HG03442 (cell line): ENCODE results near the gene BRD2.

Experiments
- ATAC-seq: cut with Tn5 transposase; IDR thresholded peaks from one replicate; pipeline ENCODE4 v1.9.1; 2021; ENCODE audit warnings: mild to moderate bottlenecking, moderate library complexity; ENCODE audit not compliant: unreplicated experiment

BRD2 gene

GRCh38 chr6:32984622-32985389, 16.4 kb downstream of the BRD2 start:
- ATAC-seq: no peak

DNA sequence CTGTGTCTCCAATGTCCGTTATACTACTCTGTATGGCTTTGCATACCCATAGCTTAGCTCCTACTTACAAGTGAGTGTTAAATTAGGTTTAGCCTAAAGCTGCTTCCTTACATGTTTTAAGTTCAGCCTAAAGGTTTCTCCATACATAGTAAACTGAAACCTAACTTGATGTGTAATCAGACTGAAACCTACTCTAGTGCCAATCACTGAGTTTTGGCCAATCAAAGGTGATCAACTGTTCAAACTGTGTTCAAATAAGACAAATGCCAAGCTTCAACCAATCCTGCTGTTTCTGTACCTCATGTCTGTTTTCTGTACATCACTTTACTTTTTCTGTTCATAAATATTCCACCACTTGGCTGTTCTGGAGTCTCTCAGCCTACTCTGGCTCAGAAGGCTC, 21.0 kb downstream of the BRD2 start:
- no peak for ATAC-seq

GRCh38 chr6:32991972-32992371, 23.6 kb downstream of the BRD2 start:
- ATAC-seq: no peak

DNA sequence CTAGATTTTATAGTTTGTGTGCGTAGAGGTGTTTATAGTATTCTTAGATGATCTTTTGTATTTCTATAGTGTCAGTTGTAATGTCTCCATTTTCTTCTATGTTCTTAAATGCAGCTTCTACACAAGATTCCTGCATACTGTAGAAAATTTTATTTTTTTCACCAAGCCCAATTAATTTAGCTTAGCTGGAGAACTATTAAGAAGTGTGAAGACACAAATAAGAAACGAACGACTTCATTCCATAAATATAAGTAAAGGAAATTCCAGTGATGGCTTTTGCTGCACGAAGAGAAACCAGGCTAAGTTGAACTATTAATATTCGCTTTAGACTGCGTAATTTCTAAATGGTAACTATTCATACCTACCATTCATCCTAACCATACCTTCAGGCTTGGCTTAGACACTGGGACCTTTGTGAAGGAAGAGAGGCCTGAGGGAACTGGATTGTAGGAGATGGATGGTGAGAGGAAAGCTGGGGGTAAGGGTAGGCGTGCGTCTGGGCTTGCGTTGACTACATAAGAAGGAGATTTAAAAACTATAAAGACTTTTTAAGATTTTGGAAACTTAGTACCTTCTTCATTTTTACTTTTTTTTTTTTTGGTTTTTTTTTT, 25.1 kb downstream of the BRD2 start:
- no peak for ATAC-seq

DNA sequence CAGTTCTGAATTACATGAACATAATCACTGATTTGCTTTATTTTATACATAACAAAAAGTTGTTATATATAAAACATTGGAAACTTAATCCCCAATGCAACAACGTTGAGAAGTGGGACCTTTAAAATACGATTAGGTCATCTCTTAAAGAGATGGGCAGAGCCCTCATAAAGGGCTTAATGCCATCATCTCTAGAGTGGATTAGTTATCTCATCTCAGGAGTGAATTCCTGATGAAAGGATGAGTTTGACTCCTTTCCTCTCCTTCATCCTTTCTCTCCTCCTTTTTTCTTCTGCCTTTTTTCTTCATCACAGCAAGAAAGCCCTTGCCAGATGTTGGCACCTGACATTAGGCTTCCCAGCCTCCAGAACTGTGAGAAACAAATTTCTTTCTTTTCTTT, 27.1 kb downstream of the BRD2 start:
- ATAC-seq: no peak

DNA sequence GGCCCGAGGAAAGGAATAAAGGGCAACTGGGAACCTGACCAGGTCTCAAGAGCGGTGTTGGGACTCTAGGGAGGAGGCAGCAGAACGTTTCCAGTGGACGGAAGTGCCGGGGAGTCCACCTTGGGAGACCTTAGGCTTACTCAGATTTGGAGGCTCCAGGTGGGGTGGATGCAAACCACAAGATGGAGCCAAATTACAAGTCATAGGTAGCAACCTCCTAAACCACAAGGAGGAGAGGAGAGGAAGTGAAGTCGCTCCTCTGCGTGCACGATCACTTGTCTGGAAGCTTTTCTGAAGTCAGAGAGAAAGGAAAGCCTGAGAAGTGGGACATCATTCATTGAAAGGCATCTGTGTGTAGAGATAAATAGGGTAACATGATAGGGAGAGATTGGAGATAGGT, 31.7 kb downstream of the BRD2 start:
- no peak for ATAC-seq

DNA sequence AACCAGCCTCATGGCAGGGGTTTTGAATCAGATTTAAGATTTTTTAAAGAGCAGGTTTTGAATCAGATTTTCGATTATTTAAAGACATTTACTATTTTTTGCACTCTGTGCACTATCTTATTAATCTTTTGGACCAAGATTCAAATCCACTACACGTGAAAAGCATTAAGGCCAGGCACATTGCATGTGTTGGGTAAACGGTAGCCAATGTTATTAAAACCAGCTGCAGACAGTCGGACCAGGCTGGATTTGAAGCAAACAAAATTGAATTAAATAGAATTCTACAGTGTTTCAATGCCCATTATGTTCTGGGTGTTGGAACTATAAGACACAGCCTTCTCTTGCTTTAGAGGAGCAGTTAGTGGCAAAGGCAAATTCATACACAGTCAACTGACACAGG, 33.3 kb downstream of the BRD2 start:
- no peak for ATAC-seq

- no peak for ATAC-seq
Observed at GRCh38 chr6:33004940-33005339, 36.5 kb downstream of the BRD2 start.

DNA sequence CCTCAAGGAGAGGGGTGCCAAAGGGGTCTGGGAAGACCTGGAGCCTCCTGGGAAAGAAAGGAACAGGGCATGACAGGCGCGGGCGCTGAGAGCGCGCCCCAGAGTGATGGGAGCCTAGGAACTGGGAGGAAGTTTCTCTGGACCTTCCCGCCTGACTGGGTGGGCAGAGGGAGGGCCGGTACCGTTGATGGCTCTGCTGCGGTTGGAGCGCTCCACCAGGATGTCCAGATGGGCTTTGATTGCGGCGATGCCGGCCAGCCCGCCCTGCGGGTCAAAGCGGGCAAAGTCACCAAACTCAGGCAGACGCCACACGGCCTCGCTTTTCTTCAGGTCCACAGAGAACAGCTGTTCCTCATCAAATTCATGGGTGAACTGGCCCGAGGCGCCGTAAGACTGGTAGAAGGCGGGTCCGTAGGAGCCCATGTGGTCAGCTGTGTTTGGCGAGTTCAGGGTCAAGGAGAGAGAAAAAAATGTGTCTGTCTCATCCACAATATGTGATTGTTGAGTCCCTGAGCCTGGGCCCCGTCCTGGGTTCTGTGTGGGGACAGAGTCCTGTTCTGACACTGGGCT, 39.5 kb downstream of the BRD2 start:
- ATAC-seq: no peak

DNA sequence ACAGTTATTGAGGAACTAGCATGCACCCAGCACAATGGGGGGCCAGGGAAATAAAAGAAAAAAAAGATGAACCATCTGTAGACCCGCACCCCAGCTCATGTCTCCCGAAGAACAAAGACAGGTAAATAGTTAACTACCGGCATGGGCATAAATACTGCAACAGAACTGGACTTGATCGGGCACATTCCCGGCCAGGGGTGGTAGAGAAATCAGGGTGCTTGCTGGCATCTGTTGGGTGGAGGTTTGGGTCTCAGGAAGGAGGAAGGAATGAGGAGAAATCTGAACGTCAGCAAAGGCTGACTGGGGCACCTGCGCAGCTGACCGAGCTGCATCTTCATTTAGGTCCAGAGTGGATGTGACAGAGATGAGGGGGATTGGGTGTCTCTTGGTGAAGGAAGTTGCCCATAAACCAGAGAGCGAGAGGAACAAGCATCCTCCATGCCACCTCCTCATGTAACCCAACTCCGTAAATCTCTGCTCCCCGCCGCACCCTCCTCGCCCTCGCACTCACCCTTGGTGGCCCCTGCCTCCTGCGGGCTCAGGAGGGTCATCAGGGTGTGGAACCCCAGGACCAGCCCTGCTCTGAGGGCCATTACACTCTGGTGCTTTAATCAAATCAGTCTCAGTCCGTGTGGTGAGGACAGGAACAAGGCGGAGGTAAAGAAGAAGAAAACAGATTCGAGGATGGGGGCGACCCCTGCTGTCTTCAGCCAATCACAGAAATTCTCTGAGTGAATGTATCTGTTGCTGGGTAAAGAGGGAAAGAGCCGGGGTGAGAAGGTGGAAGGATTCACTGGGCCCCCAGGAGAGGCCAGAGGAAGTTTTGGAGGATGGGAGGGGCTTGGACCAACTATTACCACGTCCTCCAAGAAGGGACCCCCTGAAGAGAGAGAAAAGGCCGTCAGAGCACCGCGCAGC, 40.8 kb downstream of the BRD2 start, which contains the start of gene HLA-DOA:
HLA-DOA (minus strand) TSS at position 648 of the 918 bp plus-strand sequence.
- peak; percentile 77 for ATAC-seq

DNA sequence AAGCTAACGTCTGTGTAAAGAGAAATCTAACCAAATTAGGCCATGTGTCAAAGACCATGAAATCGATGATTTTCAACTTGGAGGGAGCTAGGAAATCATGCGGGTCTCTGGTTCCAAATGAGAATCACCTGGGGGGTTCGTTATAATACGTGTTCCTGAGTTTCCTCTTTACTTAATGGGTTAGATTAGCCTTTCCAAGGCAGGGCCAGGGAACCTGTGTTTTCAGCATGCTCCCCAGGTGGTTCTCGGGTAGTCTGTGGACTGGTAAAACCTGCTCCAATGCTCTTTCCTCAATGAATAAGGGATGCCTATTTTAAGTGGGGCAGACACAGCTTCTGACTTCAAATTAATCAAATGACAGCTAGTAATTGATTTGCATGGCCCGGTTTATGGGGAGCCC, 42.0 kb downstream of the BRD2 start:
- ATAC-seq: no peak

- ATAC-seq: no peak
Observed at GRCh38 chr6:33013608-33014007, 45.2 kb downstream of the BRD2 start.

GRCh38 chr6:33014841-33015634, 46.6 kb downstream of the BRD2 start:
- ATAC-seq: no peak

DNA sequence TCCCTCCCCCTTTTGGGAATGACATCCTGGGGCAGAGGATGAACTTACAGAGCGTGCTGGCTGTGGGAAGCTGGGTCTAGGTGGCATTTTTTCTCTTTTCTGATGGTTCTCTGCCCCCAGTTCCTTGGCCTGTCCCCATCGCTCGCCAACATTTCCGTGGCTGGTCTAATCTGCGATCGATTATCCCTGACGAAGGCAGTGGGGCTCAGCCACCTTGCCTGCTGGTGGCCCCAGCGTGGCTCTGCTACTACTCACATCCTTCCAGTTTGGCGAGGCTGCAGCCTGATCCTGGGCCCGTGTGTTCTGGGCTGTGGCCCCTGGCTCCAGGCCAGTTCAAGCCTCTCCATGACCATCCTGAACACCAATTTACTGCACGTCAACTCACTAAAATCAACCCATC, 47.4 kb downstream of the BRD2 start:
- no peak for ATAC-seq

- ATAC-seq: no peak
Observed at GRCh38 chr6:33017018-33017417, 48.6 kb downstream of the BRD2 start.

DNA sequence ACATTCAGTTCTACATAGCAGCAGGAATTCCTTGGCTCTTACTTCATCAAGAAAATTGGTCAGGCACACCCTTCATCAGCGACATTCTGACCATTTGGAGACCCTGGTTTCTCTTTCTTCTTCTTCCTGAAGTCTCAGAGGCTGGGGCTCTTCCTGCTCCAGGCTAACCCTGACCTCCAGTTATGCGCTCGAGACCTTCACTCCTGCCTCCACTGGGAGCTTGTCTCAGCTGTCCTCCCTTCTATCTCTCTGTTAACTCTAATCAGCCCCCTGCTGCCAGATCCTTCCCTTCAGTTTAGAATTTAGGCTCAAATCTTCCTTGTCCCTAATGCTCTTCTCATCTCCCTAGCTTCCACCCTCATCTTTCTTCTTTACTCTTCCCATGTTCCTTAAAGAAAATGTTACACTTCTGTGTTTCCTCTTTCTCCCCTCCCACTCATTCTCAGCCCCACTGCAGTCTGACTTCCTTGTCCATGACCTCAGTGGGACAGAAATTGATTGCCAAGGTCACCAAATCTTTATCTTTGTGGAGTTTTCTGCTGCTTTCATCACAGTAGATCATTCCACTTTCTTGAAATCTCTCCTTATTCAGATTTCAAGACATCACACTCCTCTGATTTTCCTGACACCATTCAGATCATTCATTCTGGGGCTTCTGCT, 49.4 kb downstream of the BRD2 start:
- no peak for ATAC-seq

DNA sequence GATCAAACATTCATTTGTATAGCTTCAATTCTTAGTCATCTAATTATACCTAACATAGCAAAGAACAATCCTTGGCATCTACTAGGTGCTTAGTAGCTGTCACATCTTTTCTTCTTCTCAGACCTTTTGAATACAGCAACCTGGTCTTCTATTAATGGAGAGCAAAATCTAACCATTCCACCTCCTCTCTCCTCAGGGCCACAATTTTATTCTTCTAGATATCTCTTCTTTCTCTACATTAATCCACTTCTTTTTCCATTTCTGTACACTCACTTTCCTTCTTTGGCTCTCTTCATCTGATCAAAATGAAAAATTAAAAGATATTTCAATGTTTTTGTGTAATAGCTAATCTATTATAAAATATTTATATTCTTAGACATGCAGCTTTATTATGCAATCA, 50.0 kb downstream of the BRD2 start:
- no peak for ATAC-seq

GRCh38 chr6:33018904-33019303, 50.5 kb downstream of the BRD2 start:
- ATAC-seq: no peak

DNA sequence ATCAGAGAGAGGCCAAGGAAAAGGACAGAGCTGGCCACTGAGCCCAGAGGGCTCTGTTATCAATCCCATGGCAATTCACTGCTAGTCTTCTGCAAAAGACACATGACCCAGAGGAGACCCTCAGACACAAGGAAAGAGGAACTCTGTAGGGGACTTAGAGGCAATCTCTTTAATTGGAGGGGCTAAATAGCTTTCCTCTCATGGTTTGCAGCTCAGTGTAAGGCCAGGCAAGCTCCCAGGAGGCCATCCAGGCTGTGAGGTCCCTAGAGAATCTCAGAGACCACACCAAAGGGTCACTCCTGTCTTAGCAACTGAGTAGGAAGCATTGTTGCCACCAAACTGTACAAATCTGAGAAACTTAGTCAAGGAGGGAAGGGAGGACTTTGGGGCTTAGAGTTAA, 51.0 kb downstream of the BRD2 start:
- ATAC-seq: no peak

DNA sequence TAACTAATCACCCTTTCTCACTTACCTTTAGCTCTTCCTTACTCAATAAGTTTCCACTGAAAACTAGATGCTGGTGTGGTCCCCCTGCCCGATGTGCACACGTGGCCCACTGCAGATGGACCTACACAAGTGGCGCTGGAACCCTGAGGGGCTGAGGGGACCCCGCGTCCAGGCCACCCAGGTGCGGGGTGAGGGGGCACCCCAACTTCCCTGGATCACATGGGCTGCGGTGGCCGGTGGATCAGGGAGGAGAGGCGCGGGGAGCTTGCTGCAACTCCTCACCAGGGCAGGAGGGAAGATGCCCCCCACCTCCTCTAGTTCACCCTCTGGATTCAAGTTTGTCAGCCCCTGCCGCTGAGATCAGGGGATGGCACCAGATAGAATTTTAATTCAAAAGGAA, 53.5 kb downstream of the BRD2 start:
- ATAC-seq: no peak
